C4-2B (cell line): ENCODE results near the gene ZNF407.

Experiments
- CTCF ChIP-seq: fragments of 450-650 bp; conservative IDR thresholded peaks from 2 replicates; pipeline ENCODE4 v1.5.1; 2017; ENCODE audit warnings: mild to moderate bottlenecking
- ZFX ChIP-seq: fragments of 450-650 bp; IDR thresholded peaks from 2 replicates; pipeline ENCODE4 v1.6.1; 2017

- TF ChIP-seq CTCF (no peak), ZFX (no peak)
These were observed 162.8 kb downstream of the ZNF407 start for GRCh38 chr18:74760436-74760835.
